NCI-H774 (cell line): ENCODE results near the gene HPS1.

Experiments used
- DNase-seq: peaks from one replicate; lab custom pipeline; 2025; lab: John Stamatoyannopoulos, UW

The HPS1 gene

GRCh38 chr10:98411768-98412167, 35.0 kb downstream of the HPS1 start:
- DNase-seq: no peak

GRCh38 chr10:98411166-98411565, 35.6 kb downstream of the HPS1 start:
- DNase-seq: no peak

DNA sequence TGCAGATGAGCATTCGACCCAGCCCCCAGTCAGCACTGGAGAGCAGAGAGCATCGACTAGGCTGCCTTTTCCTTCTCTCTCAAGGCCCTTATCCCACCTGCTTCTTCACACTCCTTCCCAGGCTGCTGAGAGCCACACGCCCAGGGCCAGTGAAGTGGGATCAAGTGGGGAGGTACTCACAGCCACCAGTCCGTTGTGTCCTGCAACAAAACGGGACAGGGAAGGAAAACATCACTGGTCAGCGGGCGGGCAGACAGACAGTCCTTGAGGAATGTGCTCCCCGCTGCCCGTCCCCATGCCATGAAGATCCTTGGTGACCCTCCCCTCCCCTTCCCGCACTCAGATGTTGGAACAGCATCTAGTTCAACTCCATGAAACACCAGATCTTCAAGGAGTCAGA, 36.0 kb downstream of the HPS1 start:
- no peak for DNase-seq

- DNase-seq: no peak
These were observed 36.5 kb downstream of the HPS1 start for GRCh38 chr10:98410135-98410743.

DNA sequence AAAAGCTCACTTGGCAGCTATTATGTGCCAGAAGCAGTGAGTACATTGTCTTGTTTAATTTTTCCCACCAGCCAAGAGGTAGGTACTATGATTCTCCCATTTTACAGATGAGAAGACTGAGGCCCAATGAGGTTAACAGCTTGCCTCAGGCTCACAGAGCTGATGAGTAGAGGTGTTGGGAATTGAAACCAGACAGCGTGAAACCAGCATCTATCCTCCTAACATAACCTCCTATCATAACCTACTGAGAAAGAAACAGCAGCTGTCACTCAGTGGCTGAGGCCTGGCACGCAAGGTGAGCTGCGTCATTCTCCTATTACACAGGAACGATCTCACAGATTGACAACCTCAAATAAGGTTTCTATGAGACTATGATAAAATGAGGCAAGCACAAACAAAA, 37.9 kb downstream of the HPS1 start:
- DNase-seq: no peak

GRCh38 chr10:98407744-98408241, 38.9 kb downstream of the HPS1 start:
- no peak for DNase-seq

DNA sequence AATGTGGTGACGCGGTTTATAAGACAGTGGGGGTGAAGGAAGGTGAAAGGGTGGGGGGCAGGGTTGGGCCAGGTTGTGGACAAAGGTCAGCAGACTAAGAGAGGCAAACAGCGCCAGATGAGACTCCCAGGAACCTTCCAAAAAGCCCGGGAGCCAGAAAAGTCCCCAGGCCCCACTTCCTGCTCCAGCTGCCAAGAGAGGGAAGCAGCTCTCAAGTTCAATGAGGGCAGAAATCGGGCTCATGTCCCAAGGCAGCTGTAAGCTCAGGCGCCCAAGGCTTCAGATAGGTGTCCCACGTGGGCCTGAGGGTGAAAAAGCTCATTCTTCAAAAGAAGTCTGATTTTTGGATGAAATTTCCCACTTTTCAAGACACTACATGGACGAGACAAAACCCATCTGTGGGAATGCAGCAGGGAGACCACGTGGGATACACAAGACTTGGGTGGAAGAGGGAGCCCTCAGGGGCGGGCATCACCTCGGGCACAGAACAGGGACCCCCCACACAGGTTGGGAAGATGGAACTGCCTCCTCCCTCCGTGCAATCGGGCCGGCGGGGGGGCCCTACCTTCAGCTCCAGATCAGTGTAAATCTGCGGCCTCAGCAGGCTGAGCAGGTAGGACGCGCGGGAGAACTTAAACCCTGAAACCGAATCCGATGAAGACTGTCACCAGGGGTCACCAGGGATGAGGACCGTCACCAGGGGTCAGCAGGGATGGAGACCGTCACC, 39.6 kb downstream of the HPS1 start:
- DNase-seq: no peak

GRCh38 chr10:98405422-98405821, 41.3 kb downstream of the HPS1 start:
- DNase-seq: no peak

GRCh38 chr10:98404571-98405359, 42.0 kb downstream of the HPS1 start:
- no peak for DNase-seq

DNA sequence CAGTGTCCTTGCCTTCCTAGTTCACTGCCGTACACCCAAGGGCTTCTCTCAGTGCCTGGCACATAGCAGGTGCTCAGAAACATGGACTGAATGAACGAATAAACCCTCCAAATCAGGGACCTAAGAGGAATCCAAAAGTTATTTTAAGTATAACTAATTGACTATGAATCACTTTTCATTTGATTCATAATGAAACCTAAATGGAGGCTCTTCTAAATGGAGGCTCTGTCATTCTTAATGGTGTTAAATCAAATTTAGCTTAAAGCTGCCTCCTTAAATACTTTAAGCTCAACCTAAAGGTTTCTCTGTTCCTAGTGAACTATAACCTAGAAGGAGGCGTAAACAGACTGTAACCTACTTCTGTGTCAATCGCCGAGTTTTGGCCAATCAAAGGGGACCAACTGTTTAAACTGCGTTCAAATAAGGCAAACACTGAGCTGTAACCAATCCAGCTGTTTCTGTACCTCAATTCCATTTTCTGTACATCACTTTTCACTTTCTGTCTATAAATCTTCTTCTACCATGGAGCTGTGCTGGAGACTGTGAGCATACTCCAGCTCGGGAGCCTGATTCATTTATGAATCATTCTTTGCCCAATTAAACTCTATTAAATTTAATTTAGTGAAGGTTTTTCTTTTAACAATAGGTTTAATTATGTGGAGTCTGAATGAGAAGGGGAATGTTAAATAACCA, 42.8 kb downstream of the HPS1 start:
- DNase-seq: no peak

- no peak for DNase-seq
These were observed 43.6 kb downstream of the HPS1 start for GRCh38 chr10:98402931-98403718.

- no peak for DNase-seq
These were observed 44.3 kb downstream of the HPS1 start for GRCh38 chr10:98402478-98402877.

- DNase-seq: no peak
These were observed 46.3 kb downstream of the HPS1 start for GRCh38 chr10:98400482-98400881.

DNA sequence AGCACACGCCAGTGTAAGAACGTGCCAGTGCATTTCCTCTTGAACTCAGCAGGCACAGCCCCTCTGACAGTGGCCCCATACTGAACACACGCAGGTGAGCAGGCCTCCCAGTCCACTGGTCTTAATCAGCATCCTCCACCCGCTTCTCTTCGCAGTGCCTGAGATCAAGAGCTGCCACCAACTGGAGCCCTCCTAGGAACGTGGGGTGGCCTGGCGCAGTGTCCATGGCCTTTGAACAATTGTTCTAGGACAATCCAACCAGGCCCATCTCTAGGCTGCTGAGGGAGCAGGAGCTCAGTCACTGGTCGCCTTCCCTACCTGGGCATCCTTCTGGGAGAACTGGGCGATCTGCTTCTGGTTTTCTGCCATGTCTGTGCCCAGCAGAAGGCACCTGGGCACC, 47.0 kb downstream of the HPS1 start:
- DNase-seq: no peak

DNA sequence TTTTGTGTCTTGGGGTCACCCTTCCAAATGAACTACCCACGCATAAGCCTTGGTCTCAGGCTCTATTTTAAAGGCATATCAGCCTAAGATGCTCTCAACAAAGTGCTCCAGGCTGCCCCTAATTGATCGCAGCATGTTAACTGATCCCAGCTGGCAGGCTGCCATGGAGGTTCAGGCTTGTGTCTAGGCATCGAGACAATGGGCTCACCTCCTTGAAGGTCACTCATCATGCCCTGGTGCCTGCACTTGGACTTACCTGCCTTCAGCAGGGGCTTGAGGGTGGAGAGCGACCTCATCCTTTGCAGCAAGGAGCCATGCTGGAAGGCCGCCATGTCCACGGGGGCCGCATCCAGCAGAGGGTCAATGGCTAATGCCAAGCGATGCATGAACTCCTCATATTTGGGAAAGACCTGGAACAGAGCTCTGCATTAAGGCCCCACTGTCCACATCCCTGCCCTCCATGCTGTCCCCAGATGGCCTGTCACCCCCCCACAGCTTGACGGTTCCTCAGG, 49.6 kb downstream of the HPS1 start:
- no peak for DNase-seq

GRCh38 chr10:98396096-98397063, 50.4 kb downstream of the HPS1 start:
- no peak for DNase-seq

GRCh38 chr10:98394851-98395440, 51.8 kb downstream of the HPS1 start:
- DNase-seq: no peak

DNA sequence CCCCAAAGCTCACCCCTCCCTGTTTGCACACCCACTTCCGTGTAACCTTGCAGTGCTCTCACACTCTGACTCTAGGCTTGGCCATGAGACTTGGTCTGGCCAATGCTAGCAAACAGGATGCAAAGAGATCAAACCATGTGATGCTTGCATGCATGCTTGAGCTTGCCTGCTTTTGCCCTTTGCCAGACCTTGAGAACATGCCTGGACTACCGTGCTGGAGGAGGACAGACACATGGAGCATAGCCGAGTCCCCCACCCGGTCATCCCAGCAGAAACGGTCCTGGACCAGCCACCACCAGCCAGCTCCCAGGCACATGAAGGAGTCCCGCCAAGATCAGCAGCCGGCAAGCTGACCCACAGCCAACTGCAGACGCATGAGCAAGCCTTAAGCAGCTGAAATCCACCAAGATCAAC, 55.1 kb downstream of the HPS1 start:
- DNase-seq: no peak

GRCh38 chr10:98391065-98391464, 55.7 kb downstream of the HPS1 start:
- DNase-seq: no peak

DNA sequence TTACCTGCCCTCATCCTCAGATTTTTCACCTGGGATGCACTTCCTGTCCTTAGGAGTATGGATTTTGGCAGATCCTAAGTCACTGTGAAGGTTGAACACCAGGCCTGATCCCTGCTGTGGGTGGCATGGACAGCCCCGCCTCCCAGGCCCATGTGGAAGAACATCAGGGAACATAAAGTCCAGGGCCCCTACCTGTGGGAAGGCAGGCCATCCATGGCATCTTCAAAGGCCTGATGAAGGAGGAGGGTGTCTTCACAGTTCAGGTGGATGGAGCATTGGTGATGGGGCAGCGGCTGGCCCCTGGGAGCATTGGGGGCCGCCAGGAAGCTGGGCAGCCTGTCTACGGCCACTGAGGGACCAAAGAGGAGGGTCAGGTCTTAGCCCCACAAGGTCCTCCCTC, 56.3 kb downstream of the HPS1 start:
- no peak for DNase-seq
